ENCODE data around the gene KAT2A. TPM values are rescaled to one million over a fixed set of nuclear protein-coding genes. Genes with fewer than 3 reads are reported as not detected.

Gene KAT2A
- 7.5 and 12.8 TPM in 2 replicates for total RNA-seq (2014; rRNA removed; shearing (Covaris generic))

- Histone ChIP-seq H3K27ac (no peak within 1 kb of the TSS), H3K36me3 (peaks cover 47% of the 10 kb centered on the region), H3K4me3 (peak within 1 kb of the TSS; percentile 40), H3K4me1 (replicated peaks) (peaks cover 10% of the 10 kb centered on the region), H3K9me3 (replicated peaks) (no peaks in the 10 kb centered on the region), H3K27me3 (replicated peaks) (no peaks in the 10 kb centered on the region)
- DNase-seq (ENCODE audit: low read depth in 1 of 2, low spot score in 2 of 2), result peak; percentile 48 to 77
Observed at GRCh38 chr17:42120770-42121769, at the start of gene KAT2A. Gene KAT2A (minus strand): TSS chr17:42121367. CDS start chr17:42121304, 63 bp downstream.

DNA sequence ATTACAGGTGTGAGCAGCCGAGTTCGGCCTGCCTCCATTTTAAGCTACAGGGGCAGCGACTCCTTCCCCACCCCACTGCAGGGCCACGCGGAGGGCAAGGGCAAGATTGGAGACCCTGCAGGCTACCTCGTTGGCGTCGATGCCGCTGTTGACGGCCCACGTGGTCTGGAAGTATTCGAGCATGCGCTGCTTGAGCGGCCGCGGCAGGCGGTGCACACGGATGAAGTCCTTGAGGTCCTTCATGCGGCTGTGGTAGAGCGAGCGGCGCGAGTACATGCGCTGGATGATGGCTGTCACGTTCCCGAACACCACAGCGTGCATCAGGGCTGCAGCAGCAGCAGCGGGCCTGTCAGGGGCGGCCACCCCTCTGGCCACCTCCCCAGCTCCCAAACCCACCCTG is 48.2 kb upstream of the KAT2A start:
- H3K9me3 ChIP-seq (replicated peaks), result no peaks in the 10 kb centered on the region
- DNase-seq (ENCODE audit: low read depth in 1 of 2, low spot score in 2 of 2), result no peak
- no peaks in the 10 kb centered on the region for H3K4me1 ChIP-seq (replicated peaks)

DNA sequence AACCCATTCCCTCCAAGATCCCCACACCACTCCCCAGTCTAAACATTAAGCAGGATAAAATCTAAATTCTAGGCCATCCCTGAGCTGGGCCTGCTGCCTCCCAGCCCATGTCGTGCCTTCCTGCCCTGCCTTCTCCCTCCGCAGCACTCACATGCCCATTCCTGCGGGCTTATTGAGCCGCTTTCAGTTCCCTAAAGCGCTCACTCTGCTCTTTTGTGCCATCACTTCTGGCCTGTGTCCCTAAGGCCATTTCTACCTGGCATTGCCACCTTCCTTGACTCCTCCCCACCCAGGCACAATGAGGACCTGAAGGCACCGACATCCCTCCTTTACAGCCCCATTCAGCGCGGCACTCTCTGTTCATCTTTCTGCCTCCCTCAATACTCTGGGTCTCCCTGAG is 46.6 kb upstream of the KAT2A start:
- Histone ChIP-seq H3K27ac (no peak overlapping the region), H3K4me1 (replicated peaks) (no peaks in the 10 kb centered on the region), H3K9me3 (replicated peaks) (no peaks in the 10 kb centered on the region), H3K4me3 (no peak overlapping the region), H3K36me3 (no peaks in the 10 kb centered on the region), H3K27me3 (replicated peaks) (peaks cover 11% of the 10 kb centered on the region; the same call in 1 of the 2 replicates)
- DNase-seq (ENCODE audit: low read depth in 1 of 2, low spot score in 2 of 2), result no peak

More for the DNA sequence above, 48.2 kb upstream of the KAT2A start:
- H3K36me3 ChIP-seq, result no peaks in the 10 kb centered on the region
- H3K4me3 ChIP-seq, result no peak overlapping the region
- peaks cover 11% of the 10 kb centered on the region; the same call in 1 of the 2 replicates for H3K27me3 ChIP-seq (replicated peaks)
- no peak overlapping the region for H3K27ac ChIP-seq

DNA sequence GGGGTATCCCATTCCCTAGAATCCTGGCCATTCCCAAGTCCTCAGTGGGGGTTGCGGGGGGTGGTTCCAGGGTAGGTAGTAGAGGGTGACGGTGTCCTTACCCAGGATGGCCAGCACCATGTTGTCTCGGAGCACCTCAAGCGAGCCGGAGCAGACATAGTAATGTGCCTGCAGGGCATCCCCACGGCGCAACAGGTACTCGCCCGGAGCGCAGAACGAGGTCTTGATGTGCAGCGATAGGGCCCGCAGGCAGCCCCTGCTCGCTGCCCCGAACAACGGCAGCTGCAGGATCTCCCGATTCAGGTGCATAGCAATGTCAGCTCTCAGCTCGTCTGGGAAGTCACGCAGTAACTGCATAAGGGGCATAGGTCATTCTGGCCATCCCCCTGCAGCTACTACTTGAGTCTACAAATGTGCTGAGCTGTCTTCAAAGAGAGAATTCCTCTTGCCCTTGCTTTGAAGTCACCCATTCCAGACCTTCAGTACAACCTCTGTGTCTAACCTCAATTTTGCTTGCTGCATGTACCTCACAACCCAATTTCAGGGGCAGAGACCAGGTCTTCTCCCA is 45.1 kb upstream of the KAT2A start:
- Histone ChIP-seq H3K4me1 (replicated peaks) (no peaks in the 10 kb centered on the region), H3K4me3 (no peak overlapping the region), H3K27me3 (replicated peaks) (peaks cover 11% of the 10 kb centered on the region; the same call in 1 of the 2 replicates), H3K27ac (no peak overlapping the region), H3K36me3 (no peaks in the 10 kb centered on the region), H3K9me3 (replicated peaks) (no peaks in the 10 kb centered on the region)
- DNase-seq (ENCODE audit: low read depth in 1 of 2, low spot score in 2 of 2), result no peak

- no peaks in the 10 kb centered on the region for H3K36me3 ChIP-seq
- H3K4me3 ChIP-seq, result no peak overlapping the region
- H3K27ac ChIP-seq, result no peak overlapping the region
- no peak for DNase-seq (ENCODE audit: low read depth in 1 of 2, low spot score in 2 of 2)
- H3K9me3 ChIP-seq (replicated peaks), result no peaks in the 10 kb centered on the region
- peaks cover 6% of the 10 kb centered on the region; the same call in 1 of the 2 replicates for H3K27me3 ChIP-seq (replicated peaks)
- no peaks in the 10 kb centered on the region for H3K4me1 ChIP-seq (replicated peaks)
Observed at GRCh38 chr17:42165751-42166150, 44.6 kb upstream of the KAT2A start.

DNA sequence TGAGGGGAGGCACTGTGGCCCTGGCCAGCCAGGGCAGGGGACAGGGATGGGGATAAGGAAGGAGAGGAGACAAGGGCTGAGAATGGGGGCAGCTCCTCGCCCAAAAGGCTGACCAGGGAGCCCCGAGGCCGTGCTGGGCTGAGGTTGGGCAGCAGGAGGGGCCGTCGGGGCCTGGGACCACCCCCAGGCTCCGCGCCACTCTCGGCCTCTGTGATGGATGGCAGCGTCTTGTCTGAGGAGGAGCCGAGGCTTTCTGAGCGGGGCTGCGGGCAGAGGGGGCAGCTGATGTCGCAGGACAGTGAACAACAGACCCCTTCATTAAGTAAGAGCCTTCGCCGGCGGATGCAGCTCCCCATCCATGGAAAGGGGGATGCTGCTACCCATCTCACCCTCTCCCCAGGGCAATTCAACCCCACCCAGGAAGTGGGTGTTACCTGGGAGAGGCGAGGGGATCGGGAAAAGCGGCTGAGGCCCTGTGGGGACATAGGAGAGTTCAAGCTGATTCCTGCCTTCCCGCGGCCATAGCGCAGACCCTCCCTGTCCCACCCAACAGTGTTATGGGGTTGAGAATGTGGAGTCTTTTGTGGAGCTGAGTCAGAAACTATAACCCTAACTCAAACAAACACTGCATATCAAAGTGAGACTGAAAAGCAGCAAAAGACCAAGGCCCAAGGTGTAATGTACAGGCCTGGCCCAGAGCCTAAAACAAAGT is 42.7 kb upstream of the KAT2A start:
- Histone ChIP-seq H3K9me3 (replicated peaks) (no peaks in the 10 kb centered on the region), H3K4me1 (replicated peaks) (no peaks in the 10 kb centered on the region), H3K27me3 (replicated peaks) (no peaks in the 10 kb centered on the region), H3K36me3 (no peaks in the 10 kb centered on the region), H3K27ac (no peak overlapping the region), H3K4me3 (no peak overlapping the region)
- no peak for DNase-seq (ENCODE audit: low read depth in 1 of 2, low spot score in 2 of 2)

GRCh38 chr17:42163113-42163512 is 41.9 kb upstream of the KAT2A start:
- no peaks in the 10 kb centered on the region for H3K9me3 ChIP-seq (replicated peaks)
- no peaks in the 10 kb centered on the region for H3K36me3 ChIP-seq
- H3K27ac ChIP-seq, result no peak overlapping the region
- H3K4me1 ChIP-seq (replicated peaks), result no peaks in the 10 kb centered on the region
- no peaks in the 10 kb centered on the region for H3K27me3 ChIP-seq (replicated peaks)
- no peak for DNase-seq (ENCODE audit: low read depth in 1 of 2, low spot score in 2 of 2)
- H3K4me3 ChIP-seq, result no peak overlapping the region

DNA sequence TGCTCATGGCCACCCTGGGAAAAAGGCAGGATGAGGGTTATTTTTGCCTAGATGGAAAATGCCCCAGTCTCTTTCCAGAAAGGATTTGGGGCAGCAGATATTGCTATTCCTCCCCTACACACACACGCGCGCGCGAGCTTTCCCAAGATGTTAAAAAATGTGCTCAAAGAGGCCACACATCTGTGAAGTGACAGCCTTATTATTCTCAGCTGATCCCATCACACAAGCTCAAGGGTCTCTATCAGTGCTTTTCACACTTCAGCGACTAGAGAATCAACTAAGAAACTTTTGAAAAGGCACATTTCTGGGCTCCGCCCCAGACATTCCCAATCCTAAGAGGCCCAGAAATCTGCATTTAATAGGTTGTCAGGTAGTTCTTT is 39.4 kb upstream of the KAT2A start:
- no peak overlapping the region for H3K4me3 ChIP-seq
- no peaks in the 10 kb centered on the region for H3K27me3 ChIP-seq (replicated peaks)
- 0 out of 2 replicates have a peak, but pooled peaks cover under 1% of the 10 kb centered on the region for H3K9me3 ChIP-seq (replicated peaks)
- no peak overlapping the region for H3K27ac ChIP-seq
- H3K4me1 ChIP-seq (replicated peaks), result no peaks in the 10 kb centered on the region; the same call in 1 of the 2 replicates
- no peak for DNase-seq (ENCODE audit: low read depth in 1 of 2, low spot score in 2 of 2)
- no peaks in the 10 kb centered on the region for H3K36me3 ChIP-seq

DNA sequence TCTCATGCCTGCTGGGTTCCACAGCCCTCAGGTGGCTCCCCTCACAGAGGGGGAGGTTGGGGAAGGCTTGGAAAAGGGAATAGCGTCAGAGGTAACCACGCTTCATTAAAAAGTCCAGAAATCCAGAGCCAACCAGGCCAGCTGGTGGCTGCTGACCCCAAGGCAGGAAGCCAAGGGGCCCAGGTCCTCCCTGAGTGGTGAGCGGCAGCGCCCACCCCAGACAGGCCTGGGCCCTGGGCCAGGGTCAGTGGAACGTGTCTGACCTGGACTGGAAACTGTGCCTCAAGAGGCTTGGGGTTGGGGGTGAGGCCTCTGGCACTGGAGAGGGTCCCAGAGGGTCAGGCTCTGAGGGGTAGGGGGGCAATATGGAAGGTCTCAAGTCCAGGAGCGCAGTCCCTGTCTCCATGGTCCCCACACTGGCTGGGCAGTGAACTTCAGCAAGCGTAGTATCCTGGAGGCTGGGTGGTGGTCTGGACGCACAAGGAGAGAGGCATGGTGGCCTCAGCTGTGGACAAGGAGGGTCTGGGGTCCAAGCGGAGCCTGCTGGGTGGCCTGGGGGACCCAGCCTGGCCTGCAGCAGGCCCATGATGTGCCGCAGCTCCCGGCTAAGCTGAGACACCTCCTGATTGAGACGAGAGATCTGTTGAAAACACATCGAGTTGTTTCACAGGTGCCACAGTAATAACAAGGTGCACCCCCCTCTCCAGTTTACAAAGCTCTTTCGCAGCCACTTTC is 38.8 kb upstream of the KAT2A start:
- no peaks in the 10 kb centered on the region for H3K27me3 ChIP-seq (replicated peaks)
- H3K4me3 ChIP-seq, result no peak overlapping the region
- no peak overlapping the region for H3K27ac ChIP-seq
- 0 out of 2 replicates have a peak, but pooled peaks cover 2% of the 10 kb centered on the region for H3K9me3 ChIP-seq (replicated peaks)
- no peak for DNase-seq (ENCODE audit: low read depth in 1 of 2, low spot score in 2 of 2)
- peaks cover 4% of the 10 kb centered on the region; the same call in 1 of the 2 replicates for H3K4me1 ChIP-seq (replicated peaks)
- H3K36me3 ChIP-seq, result no peaks in the 10 kb centered on the region

- Histone ChIP-seq H3K27me3 (replicated peaks) (no peaks in the 10 kb centered on the region), H3K9me3 (replicated peaks) (0 out of 2 replicates have a peak, but pooled peaks cover 2% of the 10 kb centered on the region), H3K27ac (no peak overlapping the region), H3K36me3 (peaks cover 24% of the 10 kb centered on the region), H3K4me3 (peak overlapping the region; percentile 64), H3K4me1 (replicated peaks) (peaks cover 14% of the 10 kb centered on the region)
- no peak for DNase-seq (ENCODE audit: low read depth in 1 of 2, low spot score in 2 of 2)
Observed at GRCh38 chr17:42155614-42156045, 34.5 kb upstream of the KAT2A start.

GRCh38 chr17:42153919-42154742 is 33.0 kb upstream of the KAT2A start:
- H3K27me3 ChIP-seq (replicated peaks), result no peaks in the 10 kb centered on the region
- H3K4me3 ChIP-seq, result peak overlapping the region; percentile 64
- H3K4me1 ChIP-seq (replicated peaks), result peaks cover 14% of the 10 kb centered on the region
- peak in 1 of 2 experiments; percentile 36 for DNase-seq (ENCODE audit: low read depth in 1 of 2, low spot score in 2 of 2)
- peak overlapping the region; percentile 37 for H3K27ac ChIP-seq
- H3K36me3 ChIP-seq, result peaks cover 33% of the 10 kb centered on the region
- H3K9me3 ChIP-seq (replicated peaks), result 0 out of 2 replicates have a peak, but pooled peaks cover 2% of the 10 kb centered on the region

GRCh38 chr17:42146911-42147607 is 25.9 kb upstream of the KAT2A start:
- Histone ChIP-seq H3K4me1 (replicated peaks) (peaks cover 14% of the 10 kb centered on the region), H3K27ac (no peak overlapping the region), H3K9me3 (replicated peaks) (no peaks in the 10 kb centered on the region), H3K36me3 (peaks cover 56% of the 10 kb centered on the region), H3K27me3 (replicated peaks) (no peaks in the 10 kb centered on the region), H3K4me3 (no peak overlapping the region)
- DNase-seq (ENCODE audit: low read depth in 1 of 2, low spot score in 2 of 2), result no peak
